HL-60 (cell line): ENCODE measurements around the gene BTBD16.

Experiments used
- DNase-seq, 2 experiments: peaks; one replicate each; pipeline ENCODE4 v3.0.0-alpha.2; 2010 to 2020; ENCODE audit warnings: low read depth in 1 of 2, low spot score in 1 of 2
- H3K27ac ChIP-seq: fragments of 250-450 bp; sonication (Bioruptor Pico); replicated peaks from 2 replicates; pipeline ENCODE4 v1.5.1; 2020; ENCODE audit warnings: mild to moderate bottlenecking, moderate library complexity
- H3K27me3 ChIP-seq: fragments of 250-450 bp; sonication (Bioruptor Pico); 2 replicates; pipeline ENCODE4 v1.5.1; 2021; ENCODE audit warnings: mild to moderate bottlenecking, moderate library complexity; ENCODE audit not compliant: insufficient read depth, poor library complexity, severe bottlenecking
- H3K4me3 ChIP-seq: replicated peaks from 2 replicates; pipeline ENCODE4 v1.5.1; 2011; ENCODE audit warnings: mild to moderate bottlenecking, control low read depth, low read length; ENCODE audit not compliant: insufficient read depth
- GABPA ChIP-seq: IDR thresholded peaks from 2 replicates; pipeline ENCODE4 v1.6.1; 2012; ENCODE audit warnings: low read depth
- POLR2AphosphoS5 ChIP-seq: IDR thresholded peaks from 2 replicates; pipeline ENCODE4 v1.6.1; 2012; ENCODE audit warnings: low read depth
- SPI1 ChIP-seq: IDR thresholded peaks from 2 replicates; pipeline ENCODE4 v1.6.1; 2012; ENCODE audit warnings: low read depth, mild to moderate bottlenecking, borderline replicate concordance
- TF ChIP-seq, protein P1 (sequence below): IDR thresholded peaks from 2 replicates; pipeline ENCODE4 v1.6.1; 2012; ENCODE audit warnings: low read depth; ENCODE audit not compliant: insufficient replicate concordance
- TF ChIP-seq, protein P2 (sequence below): IDR thresholded peaks from one replicate; pipeline ENCODE4 v1.5.1; 2011; ENCODE audit warnings: low read length, control low read depth, inconsistent platforms; ENCODE audit not compliant: insufficient read depth

BTBD16 gene

GRCh38 chr10:122362031-122362592, 91.0 kb downstream of the BTBD16 start:
- Histone ChIP-seq H3K27me3 (no peaks in the 10 kb centered on the region), H3K4me3 (no peak overlapping the region), H3K27ac (no peak overlapping the region)
- TF ChIP-seq POLR2AphosphoS5 = no peak
- TF ChIP-seq, protein P1, sequence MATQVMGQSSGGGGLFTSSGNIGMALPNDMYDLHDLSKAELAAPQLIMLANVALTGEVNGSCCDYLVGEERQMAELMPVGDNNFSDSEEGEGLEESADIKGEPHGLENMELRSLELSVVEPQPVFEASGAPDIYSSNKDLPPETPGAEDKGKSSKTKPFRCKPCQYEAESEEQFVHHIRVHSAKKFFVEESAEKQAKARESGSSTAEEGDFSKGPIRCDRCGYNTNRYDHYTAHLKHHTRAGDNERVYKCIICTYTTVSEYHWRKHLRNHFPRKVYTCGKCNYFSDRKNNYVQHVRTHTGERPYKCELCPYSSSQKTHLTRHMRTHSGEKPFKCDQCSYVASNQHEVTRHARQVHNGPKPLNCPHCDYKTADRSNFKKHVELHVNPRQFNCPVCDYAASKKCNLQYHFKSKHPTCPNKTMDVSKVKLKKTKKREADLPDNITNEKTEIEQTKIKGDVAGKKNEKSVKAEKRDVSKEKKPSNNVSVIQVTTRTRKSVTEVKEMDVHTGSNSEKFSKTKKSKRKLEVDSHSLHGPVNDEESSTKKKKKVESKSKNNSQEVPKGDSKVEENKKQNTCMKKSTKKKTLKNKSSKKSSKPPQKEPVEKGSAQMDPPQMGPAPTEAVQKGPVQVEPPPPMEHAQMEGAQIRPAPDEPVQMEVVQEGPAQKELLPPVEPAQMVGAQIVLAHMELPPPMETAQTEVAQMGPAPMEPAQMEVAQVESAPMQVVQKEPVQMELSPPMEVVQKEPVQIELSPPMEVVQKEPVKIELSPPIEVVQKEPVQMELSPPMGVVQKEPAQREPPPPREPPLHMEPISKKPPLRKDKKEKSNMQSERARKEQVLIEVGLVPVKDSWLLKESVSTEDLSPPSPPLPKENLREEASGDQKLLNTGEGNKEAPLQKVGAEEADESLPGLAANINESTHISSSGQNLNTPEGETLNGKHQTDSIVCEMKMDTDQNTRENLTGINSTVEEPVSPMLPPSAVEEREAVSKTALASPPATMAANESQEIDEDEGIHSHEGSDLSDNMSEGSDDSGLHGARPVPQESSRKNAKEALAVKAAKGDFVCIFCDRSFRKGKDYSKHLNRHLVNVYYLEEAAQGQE = no peak
- TF ChIP-seq, protein P2, sequence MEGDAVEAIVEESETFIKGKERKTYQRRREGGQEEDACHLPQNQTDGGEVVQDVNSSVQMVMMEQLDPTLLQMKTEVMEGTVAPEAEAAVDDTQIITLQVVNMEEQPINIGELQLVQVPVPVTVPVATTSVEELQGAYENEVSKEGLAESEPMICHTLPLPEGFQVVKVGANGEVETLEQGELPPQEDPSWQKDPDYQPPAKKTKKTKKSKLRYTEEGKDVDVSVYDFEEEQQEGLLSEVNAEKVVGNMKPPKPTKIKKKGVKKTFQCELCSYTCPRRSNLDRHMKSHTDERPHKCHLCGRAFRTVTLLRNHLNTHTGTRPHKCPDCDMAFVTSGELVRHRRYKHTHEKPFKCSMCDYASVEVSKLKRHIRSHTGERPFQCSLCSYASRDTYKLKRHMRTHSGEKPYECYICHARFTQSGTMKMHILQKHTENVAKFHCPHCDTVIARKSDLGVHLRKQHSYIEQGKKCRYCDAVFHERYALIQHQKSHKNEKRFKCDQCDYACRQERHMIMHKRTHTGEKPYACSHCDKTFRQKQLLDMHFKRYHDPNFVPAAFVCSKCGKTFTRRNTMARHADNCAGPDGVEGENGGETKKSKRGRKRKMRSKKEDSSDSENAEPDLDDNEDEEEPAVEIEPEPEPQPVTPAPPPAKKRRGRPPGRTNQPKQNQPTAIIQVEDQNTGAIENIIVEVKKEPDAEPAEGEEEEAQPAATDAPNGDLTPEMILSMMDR = no peak
- no peak for TF ChIP-seq SPI1
- no peak for TF ChIP-seq GABPA
- no peak for DNase-seq

DNA sequence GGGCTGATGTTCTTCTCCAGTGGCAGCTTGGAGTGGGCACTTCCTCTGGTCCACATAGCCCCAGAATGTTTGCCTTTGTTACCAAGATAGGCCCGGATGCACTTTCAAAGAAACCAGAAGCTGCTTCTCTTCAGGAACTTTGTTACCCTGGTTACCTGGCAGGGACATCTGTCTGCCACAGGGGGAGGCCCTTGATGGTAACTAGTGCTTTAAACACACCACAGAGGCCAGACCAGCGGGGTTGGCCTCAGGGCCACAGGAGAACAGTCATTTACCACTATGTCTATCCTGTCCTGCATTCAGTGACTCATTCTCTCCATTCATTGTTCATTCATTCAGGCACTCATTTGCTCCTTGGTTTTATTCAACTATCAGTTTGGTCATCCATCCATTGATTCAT, 91.5 kb downstream of the BTBD16 start:
- Histone ChIP-seq H3K4me3 (no peak overlapping the region), H3K27ac (no peak overlapping the region), H3K27me3 (no peaks in the 10 kb centered on the region)
- no peak for DNase-seq
- TF ChIP-seq POLR2AphosphoS5 (no peak), GABPA (no peak), SPI1 (no peak)
- TF ChIP-seq, protein P1 = no peak
- TF ChIP-seq, protein P2 = no peak

DNA sequence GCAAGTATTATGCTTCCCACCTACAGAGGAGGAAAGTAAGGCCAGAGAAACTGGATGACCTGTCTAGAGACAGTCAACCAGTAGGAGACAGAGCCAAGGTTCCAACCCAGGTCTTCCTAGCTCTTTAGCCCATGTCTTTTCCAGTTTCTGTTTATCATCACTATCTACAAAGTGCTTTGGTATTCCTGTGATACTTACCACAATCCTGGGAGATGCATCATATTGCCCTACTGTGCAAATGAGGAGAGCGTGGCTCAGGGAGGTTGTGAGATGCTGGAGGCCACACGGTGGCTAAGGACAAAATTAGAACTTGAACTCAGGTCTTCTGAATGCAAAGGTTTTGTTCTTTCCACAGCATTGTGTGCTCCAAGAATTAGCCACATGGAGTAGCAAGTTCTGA, 92.2 kb downstream of the BTBD16 start:
- TF ChIP-seq POLR2AphosphoS5 (no peak), SPI1 (no peak), GABPA (no peak)
- TF ChIP-seq, protein P2 = no peak
- TF ChIP-seq, protein P1 = no peak
- no peak for DNase-seq
- no peaks in the 10 kb centered on the region for H3K27me3 ChIP-seq
- H3K27ac ChIP-seq = no peak overlapping the region
- H3K4me3 ChIP-seq = no peak overlapping the region
